IMR-90 (cell line): ENCODE results near the gene NBPF11. TPM values are rescaled to one million over a fixed set of nuclear protein-coding genes. Genes with fewer than 3 reads are reported as not detected.
"Not testable (repeated sequence)": the region's sequence is repeated elsewhere in the genome, so short reads cannot be mapped to it uniquely, and the experiment has no call there.

ENCODE experiments used
- ATAC-seq: fragments of 200-7000 bp; cut with Tn5 transposase; 2 replicates; pipeline ENCODE4 v1.9.1; 2020; ENCODE audit warnings: low read depth, mild to moderate bottlenecking, moderate library complexity
- BruUV-seq: library from RNA; stranded (reverse); fragments of 400-500 nt; replicated peaks from 2 replicates; lab custom pipeline; 2021; lab: Mats Ljungman, UMichigan
- CTCF ChIA-PET: fragments of 300-600 bp; formaldehyde crosslinking; extraction: SDS; loops from one replicate; lab custom pipeline; 2021; ENCODE audit warnings: antibody characterized with exemption; lab: Yijun Ruan, JAX
- POLR2A ChIA-PET: fragments of 300-600 bp; sonication (Branson Sonifier 250); formaldehyde crosslinking; loops from one replicate; lab custom pipeline; 2022; ENCODE audit warnings: antibody characterized with exemption; ENCODE audit not compliant: unreplicated experiment; lab: Charles Lee
- DNase-seq: peaks from one replicate; pipeline ENCODE4 v3.0.0; 2013
- H2AFZ ChIP-seq: replicated peaks from 2 replicates; pipeline ENCODE3; 2013; ENCODE audit warnings: low read length, mild to moderate bottlenecking; ENCODE audit not compliant: poor library complexity
- H2AK5ac ChIP-seq: 2 replicates; pipeline ENCODE4 v1.6.1; 2013; ENCODE audit warnings: low read depth, low read length, inconsistent platforms
- H2AK9ac ChIP-seq: replicated peaks from 2 replicates; pipeline ENCODE3; 2013; ENCODE audit warnings: mild to moderate bottlenecking, low read depth, low read length, moderate library complexity; ENCODE audit not compliant: poor library complexity
- H2BK120ac ChIP-seq: 2 replicates; pipeline ENCODE4 v1.6.1; 2013; ENCODE audit warnings: low read depth, low read length, inconsistent platforms
- H2BK15ac ChIP-seq: 3 replicates; pipeline ENCODE4 v1.6.1; 2013; ENCODE audit warnings: low read depth, low read length, inconsistent platforms
- H2BK20ac ChIP-seq: 2 replicates; pipeline ENCODE4 v1.6.1; 2013; ENCODE audit warnings: low read depth, mild to moderate bottlenecking, inconsistent platforms, low read length, moderate library complexity
- H2BK5ac ChIP-seq: 2 replicates; pipeline ENCODE4 v1.6.1; 2013; ENCODE audit warnings: mild to moderate bottlenecking, low read depth, low read length, inconsistent platforms; ENCODE audit not compliant: poor library complexity, severe bottlenecking
- H3K14ac ChIP-seq: replicated peaks from 2 replicates; pipeline ENCODE4 v1.6.1; 2013; ENCODE audit warnings: low read depth, low read length, inconsistent platforms
- H3K18ac ChIP-seq: 2 replicates; pipeline ENCODE4 v1.6.1; 2013; ENCODE audit warnings: low read depth, low read length, control low read depth
- H3K23ac ChIP-seq: 2 replicates; pipeline ENCODE4 v1.6.1; 2013; ENCODE audit warnings: low read depth, low read length, inconsistent platforms
- H3K27ac ChIP-seq: 2 replicates; pipeline ENCODE4 v1.5.1; 2013; ENCODE audit warnings: mild to moderate bottlenecking, control low read depth, low read length; ENCODE audit not compliant: insufficient read depth
- H3K27me3 ChIP-seq: 2 replicates; pipeline ENCODE4 v1.6.1; 2013; ENCODE audit warnings: low read length; ENCODE audit not compliant: control insufficient read depth, insufficient read depth
- H3K36me3 ChIP-seq: 2 replicates; pipeline ENCODE4 v1.6.1; 2013; ENCODE audit warnings: low read length, mixed read lengths; ENCODE audit not compliant: control insufficient read depth, insufficient read depth
- H3K4ac ChIP-seq: 2 replicates; pipeline ENCODE4 v1.6.1; 2013; ENCODE audit warnings: low read depth, low read length, inconsistent platforms
- H3K4me1 ChIP-seq: 2 replicates; pipeline ENCODE4 v1.6.1; 2013; ENCODE audit warnings: low read length, mixed read lengths; ENCODE audit not compliant: control insufficient read depth, insufficient read depth
- H3K4me2 ChIP-seq: 2 replicates; pipeline ENCODE4 v1.6.1; 2013; ENCODE audit warnings: low read depth, mild to moderate bottlenecking, control low read depth, low read length, moderate library complexity
- H3K4me3 ChIP-seq: 2 replicates; pipeline ENCODE4 v1.5.1; 2013; ENCODE audit warnings: low read depth, mild to moderate bottlenecking, control low read depth, low read length, moderate library complexity; ENCODE audit not compliant: insufficient read depth
- H3K56ac ChIP-seq: 2 replicates; pipeline ENCODE4 v1.6.1; 2013; ENCODE audit warnings: low read length, inconsistent platforms; ENCODE audit not compliant: insufficient read depth; ENCODE audit errors: extremely low read depth
- H3K79me1 ChIP-seq, 2 experiments: 2 replicates each; pipeline ENCODE4 v1.6.1; 2013; ENCODE audit warnings: low read length in 2 of 2, inconsistent platforms in 1 of 2, low read depth in 1 of 2
- H3K9ac ChIP-seq: 2 replicates; pipeline ENCODE4 v1.6.1; 2013; ENCODE audit warnings: low read depth, low read length, control low read depth
- H3K9me1 ChIP-seq: 2 replicates; pipeline ENCODE4 v1.6.1; 2013; ENCODE audit warnings: low read length, inconsistent platforms; ENCODE audit not compliant: insufficient read depth
- H3K9me3 ChIP-seq: 2 replicates; pipeline ENCODE4 v1.6.1; 2013; ENCODE audit warnings: low read length; ENCODE audit not compliant: control insufficient read depth, insufficient read depth
- H4K20me1 ChIP-seq: 2 replicates; pipeline ENCODE4 v1.6.1; 2013; ENCODE audit warnings: low read length, inconsistent platforms; ENCODE audit not compliant: insufficient read depth
- H4K5ac ChIP-seq: 2 replicates; pipeline ENCODE4 v1.6.1; 2013; ENCODE audit warnings: mild to moderate bottlenecking, low read depth, low read length, control low read depth
- H4K8ac ChIP-seq, 2 experiments: 2 replicates each; pipeline ENCODE4 v1.6.1; 2013; ENCODE audit warnings: low read depth in 2 of 2, low read length in 2 of 2, control low read depth in 1 of 2, inconsistent platforms in 1 of 2
- H4K91ac ChIP-seq: 2 replicates; pipeline ENCODE4 v1.6.1; 2013; ENCODE audit warnings: low read depth, low read length, inconsistent platforms; ENCODE audit not compliant: insufficient read depth
- WGBS, 2 experiments: methylation state at CpG; one replicate each; pipeline versions ENCODE4 v1.1.5 to v1.1.7; 2013; ENCODE audit warnings: missing lambda C conversion rate in 2 of 2; ENCODE audit not compliant: insufficient read length in 1 of 2; ENCODE audit errors: extremely low coverage in 2 of 2; 5-methylcytosine and 5-hydroxymethylcytosine counted together
- dilution Hi-C: fragments of 300-500 bp; cut with HindIII; formaldehyde crosslinking; loops from one replicate; pipeline ENCODE4 v1.14.3; 2018; ENCODE audit warnings: low sequenced_read_pairs; ENCODE audit not compliant: unreplicated experiment
- in situ Hi-C: fragments of 300-500 bp; cut with MboI; formaldehyde crosslinking; loops from 3 replicates; pipeline ENCODE4 v1.14.3; 2019; ENCODE audit warnings: low sequenced_read_pairs, inconsistent platforms, mixed read lengths
- intact Hi-C: fragments of 100-400 bp; cut with micrococcal nuclease; formaldehyde crosslinking; loops from 2 replicates; pipeline ENCODE4 v1.10.0; 2022
- polyA plus RNA-seq, 3 experiments: library from polyadenylated mRNA; depleted of rRNA; stranded (reverse); fragments of >200 nt; gene quantifications; 2 replicates each; pipeline ENCODE4 v1.2.3, GENCODE V29; 2012; ENCODE audit warnings: low replicate concordance in 1 of 3
- total RNA-seq: library from RNA; depleted of rRNA; stranded (reverse); fragments of >200 nt; gene quantifications from 2 replicates; pipeline ENCODE4 v1.2.3, GENCODE V29; 2012

Gene NBPF11
- total and polyA plus RNA-seq, 2 of the 4 experiments (the other 2 are of a cell fraction) = 2.7 to 6.5 TPM

DNA sequence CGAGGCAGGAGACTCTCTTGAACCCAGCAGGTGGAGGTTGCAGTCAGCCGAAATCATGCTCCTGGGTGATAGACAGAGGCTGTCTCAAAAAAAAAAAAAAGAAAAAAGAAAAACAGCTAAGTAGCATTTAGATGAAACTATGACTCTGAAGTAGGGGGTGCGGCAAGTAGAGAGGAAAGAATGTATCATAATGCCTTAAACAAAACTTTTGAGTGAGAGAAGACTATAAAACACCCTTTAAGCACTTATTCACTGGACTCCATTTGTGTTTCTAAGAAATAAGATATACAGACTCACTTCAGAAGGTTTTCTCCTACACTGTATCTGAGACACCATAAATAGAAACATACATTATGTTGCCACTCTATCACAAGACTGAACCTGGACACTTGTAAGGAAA, 74.6 kb downstream of the NBPF11 start:
- H3K4me3 ChIP-seq, CTCF ChIA-PET, DNase-seq, H2AK9ac ChIP-seq, H3K23ac ChIP-seq, BruUV-seq, H3K4me1 ChIP-seq, H3K79me1 ChIP-seq, H2AK5ac ChIP-seq, H3K27me3 ChIP-seq, H3K9me3 ChIP-seq, H2BK15ac ChIP-seq, intact Hi-C loops, in situ Hi-C loops, H3K4ac ChIP-seq, H3K9ac ChIP-seq, ATAC-seq, dilution Hi-C loops, H4K5ac ChIP-seq, H2BK20ac ChIP-seq, H4K20me1 ChIP-seq, H2BK120ac ChIP-seq, H3K4me2 ChIP-seq, H4K8ac ChIP-seq, H3K27ac ChIP-seq, H3K56ac ChIP-seq, H3K14ac ChIP-seq, H2AFZ ChIP-seq, H3K9me1 ChIP-seq, H3K18ac ChIP-seq, H4K91ac ChIP-seq, H2BK5ac ChIP-seq, H3K36me3 ChIP-seq, POLR2A ChIA-PET: not testable (repeated sequence)
- no CpG with 5 or more reads among the region's 3 CpGs for WGBS, 2 experiments

DNA sequence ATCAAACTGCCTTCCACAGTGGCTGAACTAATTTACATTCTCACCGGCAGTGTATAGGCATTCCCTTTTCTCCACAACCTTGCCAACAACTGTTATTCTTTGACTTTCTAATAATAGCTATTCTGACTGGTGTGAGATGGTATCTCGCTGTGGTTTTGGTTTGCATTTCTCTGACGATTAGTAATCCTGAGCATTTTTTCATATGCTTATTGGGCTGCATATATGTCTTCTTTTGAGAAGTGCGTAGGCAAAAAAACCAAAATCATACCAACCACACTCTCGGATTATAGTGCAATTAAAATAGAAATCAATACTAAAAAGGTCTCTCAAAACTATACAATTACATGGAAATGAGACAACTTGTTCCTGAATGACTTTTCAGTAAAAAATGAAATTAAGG, 78.7 kb downstream of the NBPF11 start:
- dilution Hi-C loops, H2AK5ac ChIP-seq, CTCF ChIA-PET: not testable (repeated sequence)

More for the DNA sequence above, 78.7 kb downstream of the NBPF11 start:
- H2BK120ac ChIP-seq, H3K56ac ChIP-seq, H4K5ac ChIP-seq, H3K4me1 ChIP-seq, H3K36me3 ChIP-seq, H3K14ac ChIP-seq, H3K4ac ChIP-seq, H3K9me3 ChIP-seq, H2BK20ac ChIP-seq, H3K27ac ChIP-seq, H3K9me1 ChIP-seq, H4K8ac ChIP-seq, H3K4me3 ChIP-seq, DNase-seq, H3K27me3 ChIP-seq, in situ Hi-C loops, H2AFZ ChIP-seq, H3K23ac ChIP-seq, BruUV-seq, H4K91ac ChIP-seq, H2AK9ac ChIP-seq, H3K79me1 ChIP-seq, H3K9ac ChIP-seq, intact Hi-C loops, H2BK15ac ChIP-seq, H4K20me1 ChIP-seq, POLR2A ChIA-PET, H2BK5ac ChIP-seq, H3K4me2 ChIP-seq, H3K18ac ChIP-seq: not testable (repeated sequence)
- WGBS, 2 experiments = no CpG with 5 or more reads among the region's 5 CpGs
- peak; percentile 61; the same call in 1 of the 2 replicates for ATAC-seq
